Measurements from ENCODE around the gene DENND5B.

The DENND5B gene

DNA sequence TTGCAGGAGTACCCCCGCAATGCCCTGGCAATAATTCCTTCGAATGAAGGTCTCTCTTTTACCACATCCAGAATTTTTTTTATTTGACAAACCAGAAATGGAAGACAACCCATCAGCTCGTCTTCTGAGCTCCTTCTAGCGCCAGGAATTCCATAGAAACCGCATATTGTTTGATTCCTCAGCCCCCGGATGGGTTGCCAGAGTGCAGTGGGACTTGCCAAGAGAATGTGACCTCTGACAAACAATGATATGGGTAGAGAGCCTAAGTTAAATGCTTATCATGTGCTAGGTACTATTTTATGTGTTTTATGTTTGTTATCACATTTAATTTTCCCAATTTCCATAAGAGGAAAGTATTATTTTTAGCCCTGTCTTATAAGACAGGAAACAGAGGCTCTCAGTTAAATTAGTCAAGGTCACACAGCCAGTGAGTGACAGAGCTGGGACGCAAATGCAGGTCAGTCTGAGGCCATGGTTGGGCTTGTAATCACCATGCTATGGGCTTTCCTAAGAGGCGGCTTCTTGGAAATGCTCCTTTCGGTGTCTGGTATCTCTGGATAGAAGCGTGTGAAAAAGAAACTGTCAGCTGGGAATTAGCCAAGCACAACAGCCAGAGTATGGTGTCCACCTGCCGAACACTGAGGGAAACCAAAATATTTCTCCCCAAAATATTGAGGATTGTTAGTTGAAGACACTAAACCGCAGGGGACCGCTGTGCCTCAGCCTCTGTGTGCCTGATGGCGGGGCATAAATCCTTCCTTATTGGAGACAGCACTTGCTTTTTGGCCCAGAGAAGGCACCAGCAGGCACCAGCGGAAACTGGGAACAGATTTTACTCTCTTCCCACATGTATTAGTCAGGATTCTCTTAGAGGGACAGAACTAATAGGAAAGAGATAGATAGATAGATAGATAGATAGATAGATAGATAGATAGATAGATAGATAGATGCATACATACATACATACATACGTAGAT lies 39.1 kb upstream of the DENND5B start:
- CTCF ChIA-PET: interaction anchor here (0.7 kb wide), 1 partner anchor 47 kb away, joined by 3 read pairs; no protein-coding TSS in a partner anchor
- Histone ChIP-seq H3K9me3 (ENCODE audit: control insufficient read depth, insufficient read depth, low read depth, low read length) (no peaks in the 10 kb centered on the region), H3K36me3 (ENCODE audit: control insufficient read depth in 2 of 2, insufficient read depth in 1 of 2, low read length in 2 of 2) (no peaks in the 10 kb centered on the region), H3K27ac (ENCODE audit: extremely low read depth, low read depth, low read length) (no peak overlapping the region), H3K4me1 (ENCODE audit: control insufficient read depth, insufficient read depth, low read length) (peaks cover 4% of the 10 kb centered on the region), H3K4me3 (ENCODE audit: low read depth, low read length) (no peak overlapping the region)
- TF ChIP-seq ZNF366 (tag by site-specific recombination; conservative IDR thresholded peaks at IDR 0.05) (0 out of 2 replicates have a peak, but pooled peaks have one; percentile 22), MEIS1 (CRISPR knock-in tag; IDR thresholded peaks at IDR 0.05; ENCODE audit: borderline replicate concordance) (no peak), ZFP37 (tag by site-specific recombination; IDR thresholded peaks at IDR 0.05) (no peak), MZF1 (tag by site-specific recombination; IDR thresholded peaks at IDR 0.05; ENCODE audit: borderline replicate concordance) (peak; percentile 65; the same call in 1 of the 2 replicates), ZNF596 (tag by site-specific recombination; IDR thresholded peaks at IDR 0.05) (peak; percentile 26; the same call in 1 of the 2 replicates), TRIM28 (IDR thresholded peaks at IDR 0.05; ENCODE audit: borderline replicate concordance, low read length) (peak; percentile 61; the same call in 1 of the 2 replicates), ZNF335 (tag by site-specific recombination; conservative IDR thresholded peaks at IDR 0.05) (0 out of 2 replicates have a peak, but pooled peaks have one; percentile 14)
- TF ChIP-seq, protein P1, sequence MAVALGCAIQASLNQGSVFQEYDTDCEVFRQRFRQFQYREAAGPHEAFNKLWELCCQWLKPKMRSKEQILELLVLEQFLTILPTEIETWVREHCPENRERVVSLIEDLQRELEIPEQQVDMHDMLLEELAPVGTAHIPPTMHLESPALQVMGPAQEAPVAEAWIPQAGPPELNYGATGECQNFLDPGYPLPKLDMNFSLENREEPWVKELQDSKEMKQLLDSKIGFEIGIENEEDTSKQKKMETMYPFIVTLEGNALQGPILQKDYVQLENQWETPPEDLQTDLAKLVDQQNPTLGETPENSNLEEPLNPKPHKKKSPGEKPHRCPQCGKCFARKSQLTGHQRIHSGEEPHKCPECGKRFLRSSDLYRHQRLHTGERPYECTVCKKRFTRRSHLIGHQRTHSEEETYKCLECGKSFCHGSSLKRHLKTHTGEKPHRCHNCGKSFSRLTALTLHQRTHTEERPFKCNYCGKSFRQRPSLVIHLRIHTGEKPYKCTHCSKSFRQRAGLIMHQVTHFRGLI (tag by site-specific recombination; IDR thresholded peaks at IDR 0.05): peak; percentile 99
- TF ChIP-seq, protein P2, sequence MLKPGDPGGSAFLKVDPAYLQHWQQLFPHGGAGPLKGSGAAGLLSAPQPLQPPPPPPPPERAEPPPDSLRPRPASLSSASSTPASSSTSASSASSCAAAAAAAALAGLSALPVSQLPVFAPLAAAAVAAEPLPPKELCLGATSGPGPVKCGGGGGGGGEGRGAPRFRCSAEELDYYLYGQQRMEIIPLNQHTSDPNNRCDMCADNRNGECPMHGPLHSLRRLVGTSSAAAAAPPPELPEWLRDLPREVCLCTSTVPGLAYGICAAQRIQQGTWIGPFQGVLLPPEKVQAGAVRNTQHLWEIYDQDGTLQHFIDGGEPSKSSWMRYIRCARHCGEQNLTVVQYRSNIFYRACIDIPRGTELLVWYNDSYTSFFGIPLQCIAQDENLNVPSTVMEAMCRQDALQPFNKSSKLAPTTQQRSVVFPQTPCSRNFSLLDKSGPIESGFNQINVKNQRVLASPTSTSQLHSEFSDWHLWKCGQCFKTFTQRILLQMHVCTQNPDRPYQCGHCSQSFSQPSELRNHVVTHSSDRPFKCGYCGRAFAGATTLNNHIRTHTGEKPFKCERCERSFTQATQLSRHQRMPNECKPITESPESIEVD (tag by site-specific recombination; IDR thresholded peaks at IDR 0.05): peak; percentile 52
- TF ChIP-seq, protein P3, sequence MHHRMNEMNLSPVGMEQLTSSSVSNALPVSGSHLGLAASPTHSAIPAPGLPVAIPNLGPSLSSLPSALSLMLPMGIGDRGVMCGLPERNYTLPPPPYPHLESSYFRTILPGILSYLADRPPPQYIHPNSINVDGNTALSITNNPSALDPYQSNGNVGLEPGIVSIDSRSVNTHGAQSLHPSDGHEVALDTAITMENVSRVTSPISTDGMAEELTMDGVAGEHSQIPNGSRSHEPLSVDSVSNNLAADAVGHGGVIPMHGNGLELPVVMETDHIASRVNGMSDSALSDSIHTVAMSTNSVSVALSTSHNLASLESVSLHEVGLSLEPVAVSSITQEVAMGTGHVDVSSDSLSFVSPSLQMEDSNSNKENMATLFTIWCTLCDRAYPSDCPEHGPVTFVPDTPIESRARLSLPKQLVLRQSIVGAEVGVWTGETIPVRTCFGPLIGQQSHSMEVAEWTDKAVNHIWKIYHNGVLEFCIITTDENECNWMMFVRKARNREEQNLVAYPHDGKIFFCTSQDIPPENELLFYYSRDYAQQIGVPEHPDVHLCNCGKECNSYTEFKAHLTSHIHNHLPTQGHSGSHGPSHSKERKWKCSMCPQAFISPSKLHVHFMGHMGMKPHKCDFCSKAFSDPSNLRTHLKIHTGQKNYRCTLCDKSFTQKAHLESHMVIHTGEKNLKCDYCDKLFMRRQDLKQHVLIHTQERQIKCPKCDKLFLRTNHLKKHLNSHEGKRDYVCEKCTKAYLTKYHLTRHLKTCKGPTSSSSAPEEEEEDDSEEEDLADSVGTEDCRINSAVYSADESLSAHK (tag by site-specific recombination; IDR thresholded peaks at IDR 0.05): peak; percentile 53
- POLR2A ChIA-PET: no interaction called here

DNA sequence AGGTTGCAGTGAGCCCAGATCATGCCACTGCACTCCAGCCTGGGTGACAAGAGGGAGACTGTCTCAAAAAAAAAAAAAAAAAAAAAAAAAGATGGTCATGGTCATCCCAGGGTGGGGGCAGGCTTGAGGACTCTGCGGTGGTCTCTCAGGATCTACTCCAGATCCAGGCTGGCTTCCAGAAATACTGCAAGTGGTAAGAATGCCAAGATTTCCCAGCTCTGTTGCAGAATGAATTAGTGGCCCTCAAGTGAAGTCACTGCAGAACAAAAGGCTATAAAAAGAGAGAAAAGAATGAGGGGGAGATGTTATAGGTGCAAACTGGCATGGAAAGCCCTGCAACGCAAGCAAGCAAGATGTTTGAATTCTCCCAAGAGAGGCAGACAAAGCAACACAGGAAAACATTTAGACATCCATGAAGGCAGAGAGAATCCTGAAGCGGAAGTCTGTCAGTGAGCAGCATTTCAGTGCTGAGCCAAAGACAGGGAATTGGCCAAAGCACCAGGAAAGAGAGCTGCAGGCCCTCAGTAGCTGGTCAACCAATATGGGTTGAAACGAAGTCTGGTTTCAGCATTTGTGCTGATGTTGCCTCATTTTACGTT lies 36.6 kb upstream of the DENND5B start:
- POLR2A ChIA-PET: interaction anchor here (0.6 kb wide), 1 partner anchor 373 kb away, joined by 6 read pairs; no protein-coding TSS in a partner anchor
- Histone ChIP-seq H3K4me1 (ENCODE audit: control insufficient read depth, insufficient read depth, low read length) (peaks cover 4% of the 10 kb centered on the region), H3K9me3 (ENCODE audit: control insufficient read depth, insufficient read depth, low read depth, low read length) (no peaks in the 10 kb centered on the region), H3K36me3 (ENCODE audit: control insufficient read depth in 2 of 2, insufficient read depth in 1 of 2, low read length in 2 of 2) (no peaks in the 10 kb centered on the region), H3K4me3 (ENCODE audit: low read depth, low read length) (no peak overlapping the region), H3K27ac (ENCODE audit: extremely low read depth, low read depth, low read length) (no peak overlapping the region)
- CTCF ChIA-PET: interaction anchor here (0.6 kb wide), 1 partner anchor 1971 kb away, joined by 3 read pairs; no protein-coding TSS in a partner anchor
- TF ChIP-seq, protein P4, sequence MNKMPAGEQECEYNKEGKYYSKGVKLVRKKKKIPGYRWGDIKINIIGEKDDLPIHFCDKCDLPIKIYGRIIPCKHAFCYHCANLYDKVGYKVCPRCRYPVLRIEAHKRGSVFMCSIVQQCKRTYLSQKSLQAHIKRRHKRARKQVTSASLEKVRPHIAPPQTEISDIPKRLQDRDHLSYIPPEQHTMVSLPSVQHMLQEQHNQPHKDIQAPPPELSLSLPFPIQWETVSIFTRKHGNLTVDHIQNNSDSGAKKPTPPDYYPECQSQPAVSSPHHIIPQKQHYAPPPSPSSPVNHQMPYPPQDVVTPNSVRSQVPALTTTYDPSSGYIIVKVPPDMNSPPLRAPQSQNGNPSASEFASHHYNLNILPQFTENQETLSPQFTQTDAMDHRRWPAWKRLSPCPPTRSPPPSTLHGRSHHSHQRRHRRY (tag by site-specific recombination; IDR thresholded peaks at IDR 0.05): no peak
- TF ChIP-seq ZNF776 (tag by site-specific recombination; IDR thresholded peaks at IDR 0.05; ENCODE audit: borderline replicate concordance) (no peak), ZNF785 (tag by site-specific recombination; IDR thresholded peaks at IDR 0.05) (no peak), PRDM1 (tag by site-specific recombination; IDR thresholded peaks at IDR 0.05) (no peak), ZFP37 (tag by site-specific recombination; IDR thresholded peaks at IDR 0.05) (no peak), ZNF558 (tag by site-specific recombination; IDR thresholded peaks at IDR 0.05) (no peak)
- TF ChIP-seq, protein P5, sequence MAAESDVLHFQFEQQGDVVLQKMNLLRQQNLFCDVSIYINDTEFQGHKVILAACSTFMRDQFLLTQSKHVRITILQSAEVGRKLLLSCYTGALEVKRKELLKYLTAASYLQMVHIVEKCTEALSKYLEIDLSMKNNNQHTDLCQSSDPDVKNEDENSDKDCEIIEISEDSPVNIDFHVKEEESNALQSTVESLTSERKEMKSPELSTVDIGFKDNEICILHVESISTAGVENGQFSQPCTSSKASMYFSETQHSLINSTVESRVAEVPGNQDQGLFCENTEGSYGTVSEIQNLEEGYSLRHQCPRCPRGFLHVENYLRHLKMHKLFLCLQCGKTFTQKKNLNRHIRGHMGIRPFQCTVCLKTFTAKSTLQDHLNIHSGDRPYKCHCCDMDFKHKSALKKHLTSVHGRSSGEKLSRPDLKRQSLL (tag by site-specific recombination; IDR thresholded peaks at IDR 0.05): no peak
- TF ChIP-seq, protein P6, sequence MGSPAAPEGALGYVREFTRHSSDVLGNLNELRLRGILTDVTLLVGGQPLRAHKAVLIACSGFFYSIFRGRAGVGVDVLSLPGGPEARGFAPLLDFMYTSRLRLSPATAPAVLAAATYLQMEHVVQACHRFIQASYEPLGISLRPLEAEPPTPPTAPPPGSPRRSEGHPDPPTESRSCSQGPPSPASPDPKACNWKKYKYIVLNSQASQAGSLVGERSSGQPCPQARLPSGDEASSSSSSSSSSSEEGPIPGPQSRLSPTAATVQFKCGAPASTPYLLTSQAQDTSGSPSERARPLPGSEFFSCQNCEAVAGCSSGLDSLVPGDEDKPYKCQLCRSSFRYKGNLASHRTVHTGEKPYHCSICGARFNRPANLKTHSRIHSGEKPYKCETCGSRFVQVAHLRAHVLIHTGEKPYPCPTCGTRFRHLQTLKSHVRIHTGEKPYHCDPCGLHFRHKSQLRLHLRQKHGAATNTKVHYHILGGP (tag by site-specific recombination; IDR thresholded peaks at IDR 0.05): no peak

Measured in HEK293 (cell line).